ENCODE results near the gene IL18RAP.

The IL18RAP gene

GRCh38 chr2:102425441-102426132 lies 2.6 kb downstream of the IL18RAP start:
- H3K36me3 ChIP-seq (ENCODE audit: insufficient read depth, low read depth, low read length): no peaks in the 10 kb centered on the region
- H3K9ac ChIP-seq (ENCODE audit: low read depth, low read length): no peak overlapping the region
- no peak overlapping the region for H3K27ac ChIP-seq (ENCODE audit: low read length)
- no peak overlapping the region for H3K4me3 ChIP-seq (ENCODE audit: low read length)
- no peaks in the 10 kb centered on the region for H3K9me3 ChIP-seq (ENCODE audit: insufficient read depth, low read depth, low read length)
- no peaks in the 10 kb centered on the region for H3K4me1 ChIP-seq (ENCODE audit: insufficient read depth, low read length)
- no peaks in the 10 kb centered on the region for H3K27me3 ChIP-seq (ENCODE audit: insufficient read depth, low read length)

GRCh38 chr2:102427249-102427648 lies 4.3 kb downstream of the IL18RAP start:
- no peaks in the 10 kb centered on the region for H3K27me3 ChIP-seq (ENCODE audit: insufficient read depth, low read length)
- no peaks in the 10 kb centered on the region for H3K9me3 ChIP-seq (ENCODE audit: insufficient read depth, low read depth, low read length)
- H3K9ac ChIP-seq (ENCODE audit: low read depth, low read length): no peak overlapping the region
- H3K27ac ChIP-seq (ENCODE audit: low read length): no peak overlapping the region
- no peaks in the 10 kb centered on the region for H3K36me3 ChIP-seq (ENCODE audit: insufficient read depth, low read depth, low read length)
- H3K4me3 ChIP-seq (ENCODE audit: low read length): no peak overlapping the region
- no peaks in the 10 kb centered on the region for H3K4me1 ChIP-seq (ENCODE audit: insufficient read depth, low read length)

GRCh38 chr2:102428573-102428972 lies 5.6 kb downstream of the IL18RAP start:
- Histone ChIP-seq H3K9me3 (ENCODE audit: insufficient read depth, low read depth, low read length) (no peaks in the 10 kb centered on the region), H3K27ac (ENCODE audit: low read length) (no peak overlapping the region), H3K27me3 (ENCODE audit: insufficient read depth, low read length) (no peaks in the 10 kb centered on the region), H3K4me1 (ENCODE audit: insufficient read depth, low read length) (no peaks in the 10 kb centered on the region), H3K36me3 (ENCODE audit: insufficient read depth, low read depth, low read length) (no peaks in the 10 kb centered on the region), H3K4me3 (ENCODE audit: low read length) (no peak overlapping the region), H3K9ac (ENCODE audit: low read depth, low read length) (no peak overlapping the region)

GRCh38 chr2:102432386-102432785 lies 9.4 kb downstream of the IL18RAP start:
- Histone ChIP-seq H3K4me3 (ENCODE audit: low read length) (no peak overlapping the region), H3K27ac (ENCODE audit: low read length) (no peak overlapping the region), H3K9ac (ENCODE audit: low read depth, low read length) (no peak overlapping the region), H3K36me3 (ENCODE audit: insufficient read depth, low read depth, low read length) (no peaks in the 10 kb centered on the region), H3K27me3 (ENCODE audit: insufficient read depth, low read length) (no peaks in the 10 kb centered on the region), H3K4me1 (ENCODE audit: insufficient read depth, low read length) (no peaks in the 10 kb centered on the region), H3K9me3 (ENCODE audit: insufficient read depth, low read depth, low read length) (no peaks in the 10 kb centered on the region)

- Histone ChIP-seq H3K4me1 (ENCODE audit: insufficient read depth, low read length) (no peaks in the 10 kb centered on the region), H3K4me3 (ENCODE audit: low read length) (no peak overlapping the region), H3K9ac (ENCODE audit: low read depth, low read length) (no peak overlapping the region), H3K36me3 (ENCODE audit: insufficient read depth, low read depth, low read length) (no peaks in the 10 kb centered on the region), H3K27me3 (ENCODE audit: insufficient read depth, low read length) (no peaks in the 10 kb centered on the region), H3K9me3 (ENCODE audit: insufficient read depth, low read depth, low read length) (no peaks in the 10 kb centered on the region), H3K27ac (ENCODE audit: low read length) (no peak overlapping the region)
Observed at GRCh38 chr2:102433973-102434654, 11.2 kb downstream of the IL18RAP start.

- Histone ChIP-seq H3K36me3 (ENCODE audit: insufficient read depth, low read depth, low read length) (no peaks in the 10 kb centered on the region), H3K27me3 (ENCODE audit: insufficient read depth, low read length) (no peaks in the 10 kb centered on the region), H3K9me3 (ENCODE audit: insufficient read depth, low read depth, low read length) (no peaks in the 10 kb centered on the region), H3K9ac (ENCODE audit: low read depth, low read length) (no peak overlapping the region), H3K4me1 (ENCODE audit: insufficient read depth, low read length) (no peaks in the 10 kb centered on the region), H3K4me3 (ENCODE audit: low read length) (no peak overlapping the region), H3K27ac (ENCODE audit: low read length) (no peak overlapping the region)
Observed at GRCh38 chr2:102434655-102435381, 11.9 kb downstream of the IL18RAP start.

- Histone ChIP-seq H3K9me3 (ENCODE audit: insufficient read depth, low read depth, low read length) (no peaks in the 10 kb centered on the region), H3K27ac (ENCODE audit: low read length) (no peak overlapping the region), H3K27me3 (ENCODE audit: insufficient read depth, low read length) (no peaks in the 10 kb centered on the region), H3K4me1 (ENCODE audit: insufficient read depth, low read length) (no peaks in the 10 kb centered on the region), H3K9ac (ENCODE audit: low read depth, low read length) (no peak overlapping the region), H3K4me3 (ENCODE audit: low read length) (no peak overlapping the region), H3K36me3 (ENCODE audit: insufficient read depth, low read depth, low read length) (no peaks in the 10 kb centered on the region)
Observed at GRCh38 chr2:102435741-102436140, 12.8 kb downstream of the IL18RAP start.

GRCh38 chr2:102436323-102436722 lies 13.4 kb downstream of the IL18RAP start:
- Histone ChIP-seq H3K27ac (ENCODE audit: low read length) (no peak overlapping the region), H3K9me3 (ENCODE audit: insufficient read depth, low read depth, low read length) (no peaks in the 10 kb centered on the region), H3K9ac (ENCODE audit: low read depth, low read length) (no peak overlapping the region), H3K27me3 (ENCODE audit: insufficient read depth, low read length) (no peaks in the 10 kb centered on the region), H3K4me3 (ENCODE audit: low read length) (no peak overlapping the region), H3K36me3 (ENCODE audit: insufficient read depth, low read depth, low read length) (no peaks in the 10 kb centered on the region), H3K4me1 (ENCODE audit: insufficient read depth, low read length) (no peaks in the 10 kb centered on the region)

GRCh38 chr2:102437122-102437521 lies 14.2 kb downstream of the IL18RAP start:
- Histone ChIP-seq H3K9me3 (ENCODE audit: insufficient read depth, low read depth, low read length) (no peaks in the 10 kb centered on the region), H3K27me3 (ENCODE audit: insufficient read depth, low read length) (no peaks in the 10 kb centered on the region), H3K9ac (ENCODE audit: low read depth, low read length) (no peak overlapping the region), H3K36me3 (ENCODE audit: insufficient read depth, low read depth, low read length) (no peaks in the 10 kb centered on the region), H3K4me1 (ENCODE audit: insufficient read depth, low read length) (no peaks in the 10 kb centered on the region), H3K27ac (ENCODE audit: low read length) (no peak overlapping the region), H3K4me3 (ENCODE audit: low read length) (no peak overlapping the region)

GRCh38 chr2:102438111-102438510 lies 15.2 kb downstream of the IL18RAP start:
- no peaks in the 10 kb centered on the region for H3K9me3 ChIP-seq (ENCODE audit: insufficient read depth, low read depth, low read length)
- H3K4me1 ChIP-seq (ENCODE audit: insufficient read depth, low read length): no peaks in the 10 kb centered on the region
- H3K36me3 ChIP-seq (ENCODE audit: insufficient read depth, low read depth, low read length): no peaks in the 10 kb centered on the region
- H3K27ac ChIP-seq (ENCODE audit: low read length): no peak overlapping the region
- no peak overlapping the region for H3K4me3 ChIP-seq (ENCODE audit: low read length)
- H3K9ac ChIP-seq (ENCODE audit: low read depth, low read length): no peak overlapping the region
- H3K27me3 ChIP-seq (ENCODE audit: insufficient read depth, low read length): no peaks in the 10 kb centered on the region

- no peaks in the 10 kb centered on the region for H3K36me3 ChIP-seq (ENCODE audit: insufficient read depth, low read depth, low read length)
- H3K27me3 ChIP-seq (ENCODE audit: insufficient read depth, low read length): no peaks in the 10 kb centered on the region
- H3K27ac ChIP-seq (ENCODE audit: low read length): no peak overlapping the region
- H3K9me3 ChIP-seq (ENCODE audit: insufficient read depth, low read depth, low read length): no peaks in the 10 kb centered on the region
- no peaks in the 10 kb centered on the region for H3K4me1 ChIP-seq (ENCODE audit: insufficient read depth, low read length)
- H3K9ac ChIP-seq (ENCODE audit: low read depth, low read length): no peak overlapping the region
- no peak overlapping the region for H3K4me3 ChIP-seq (ENCODE audit: low read length)
Observed at GRCh38 chr2:102438578-102438977, 15.6 kb downstream of the IL18RAP start.
